Amygdala (tissue), 56 donors: ENCODE measurements around the gene RAMP1.

Experiments used
- DNase-seq, 56 donors: peaks; one replicate each; lab custom pipeline; 2025; lab: John Stamatoyannopoulos, UW

RAMP1 gene

GRCh38 chr2:237912271-237913192 lies 53.1 kb downstream of the RAMP1 start:
- DNase-seq: no peak

DNA sequence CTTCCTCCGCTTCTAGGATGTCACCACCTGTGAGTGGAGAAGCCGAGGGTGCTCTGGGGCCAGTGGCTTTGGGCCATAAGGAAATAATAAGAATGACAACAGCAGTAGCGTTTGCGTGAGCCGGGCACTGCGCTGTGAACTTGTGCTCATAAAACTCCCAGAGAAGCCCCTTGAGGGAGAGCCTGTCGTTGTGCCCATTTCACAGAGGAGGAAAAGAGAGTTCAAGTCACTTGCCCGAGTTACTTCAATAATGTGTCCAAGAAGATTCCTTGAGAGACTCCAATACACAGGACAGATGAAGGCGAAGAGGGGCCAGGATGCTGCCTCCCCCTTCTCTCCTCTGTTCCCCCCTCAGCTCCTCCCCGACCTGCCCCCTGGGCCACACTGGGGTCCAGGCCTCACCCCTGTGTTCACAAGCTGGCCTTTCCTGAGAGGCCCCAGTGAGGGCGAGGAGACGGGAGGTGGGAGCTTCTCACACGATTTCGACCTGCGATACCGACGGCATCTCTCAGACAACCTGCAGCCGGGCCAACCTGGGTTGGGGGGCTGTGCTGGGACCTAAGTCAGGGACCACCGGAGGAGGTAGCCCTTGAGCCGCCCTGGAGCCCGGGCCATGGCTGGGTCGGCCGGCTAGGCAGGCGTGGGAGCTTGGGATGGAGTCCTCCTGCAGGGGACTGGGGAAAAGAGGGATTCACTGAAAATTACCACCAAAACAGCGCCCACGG lies 53.9 kb downstream of the RAMP1 start:
- DNase-seq: no peak

DNA sequence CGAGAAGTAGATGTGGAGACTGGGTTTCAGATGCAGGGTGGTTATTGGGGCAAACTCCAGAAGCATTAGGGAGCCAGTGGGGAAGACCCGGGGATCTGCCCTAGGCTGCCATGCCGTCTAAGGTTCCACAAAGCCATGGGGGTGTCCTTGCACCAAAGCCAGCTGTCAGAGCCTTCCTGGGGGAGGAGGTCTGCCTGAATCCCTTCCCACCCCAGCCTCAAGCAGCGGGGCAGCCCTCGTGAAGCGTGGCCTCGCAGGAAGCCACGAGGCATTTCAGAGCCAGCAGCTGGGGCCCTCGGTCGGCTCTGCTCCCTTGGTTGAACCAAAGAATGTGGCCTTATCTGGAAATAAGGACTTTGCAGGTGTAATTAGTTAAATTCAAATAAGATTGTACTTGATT lies 56.2 kb downstream of the RAMP1 start:
- no peak for DNase-seq

DNA sequence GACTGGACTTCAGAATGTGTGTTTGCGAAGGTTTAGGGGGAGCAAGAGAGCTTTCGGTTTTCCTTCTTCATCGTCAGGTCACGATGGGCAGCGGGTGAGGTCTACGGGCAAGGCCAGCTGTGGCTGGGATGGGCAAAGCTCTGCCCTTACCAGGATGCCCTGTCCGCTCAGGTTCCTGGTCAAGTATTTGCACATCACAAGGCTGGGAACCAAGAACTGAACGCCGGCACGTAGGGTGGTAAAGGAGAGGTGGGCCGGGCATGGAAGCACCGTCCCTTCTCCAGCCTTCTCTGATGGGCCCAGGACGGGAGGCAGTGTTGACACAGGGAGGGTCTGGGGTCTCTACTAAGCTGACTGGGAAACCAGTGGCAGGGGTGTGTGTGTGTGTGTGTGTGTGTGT lies 56.9 kb downstream of the RAMP1 start:
- DNase-seq: no peak

GRCh38 chr2:237917696-237918374 lies 58.4 kb downstream of the RAMP1 start:
- no peak for DNase-seq

GRCh38 chr2:237919593-237919992 lies 60.2 kb downstream of the RAMP1 start:
- DNase-seq: peak in 2 of 56 donors; percentile 10 to 22

DNA sequence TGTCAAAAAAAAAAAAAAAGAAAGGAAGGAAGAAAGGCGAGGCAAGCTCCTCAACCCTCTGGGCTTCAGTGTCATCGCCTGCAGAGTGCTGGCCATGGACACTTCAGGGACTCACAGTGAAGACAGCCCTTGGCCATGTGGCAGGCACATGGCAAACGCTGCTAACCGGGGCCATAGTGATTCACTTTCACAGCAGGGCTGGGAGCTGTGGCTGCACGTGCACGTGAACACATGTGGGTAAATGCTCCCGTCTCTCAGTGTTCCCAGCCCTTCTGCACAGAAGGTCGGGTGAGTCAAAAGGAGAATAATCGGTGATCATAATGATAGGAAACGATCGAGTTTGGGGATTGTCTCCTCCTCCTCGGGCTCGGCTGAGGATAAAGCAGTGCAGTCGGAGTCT lies 61.2 kb downstream of the RAMP1 start:
- DNase-seq: no peak

GRCh38 chr2:237921967-237922492 lies 62.6 kb downstream of the RAMP1 start:
- DNase-seq: no peak

- DNase-seq: no peak
Observed at GRCh38 chr2:237922641-237923361, 63.4 kb downstream of the RAMP1 start.

- DNase-seq: peak in 15 of 56 donors; percentile 5 to 58 (median 21)
Observed at GRCh38 chr2:237923481-237924163, 64.2 kb downstream of the RAMP1 start.

DNA sequence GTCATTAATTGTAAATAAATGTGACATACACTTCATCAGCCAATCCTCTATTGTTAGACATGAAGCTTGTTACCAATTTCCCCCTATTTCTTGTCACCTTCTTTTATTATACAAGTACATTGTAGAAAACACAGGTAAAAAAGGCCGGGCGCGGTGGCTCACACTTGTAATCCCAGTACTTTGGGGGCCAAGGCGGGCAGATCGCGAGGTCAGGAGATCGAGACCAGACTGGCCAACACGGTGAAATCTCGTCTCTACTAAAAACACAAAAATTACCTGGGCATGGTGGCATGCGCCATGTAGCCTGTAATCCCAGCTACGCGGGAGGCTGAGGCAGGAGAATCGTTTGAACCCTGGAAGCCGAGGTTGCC lies 64.7 kb downstream of the RAMP1 start:
- no peak for DNase-seq

DNA sequence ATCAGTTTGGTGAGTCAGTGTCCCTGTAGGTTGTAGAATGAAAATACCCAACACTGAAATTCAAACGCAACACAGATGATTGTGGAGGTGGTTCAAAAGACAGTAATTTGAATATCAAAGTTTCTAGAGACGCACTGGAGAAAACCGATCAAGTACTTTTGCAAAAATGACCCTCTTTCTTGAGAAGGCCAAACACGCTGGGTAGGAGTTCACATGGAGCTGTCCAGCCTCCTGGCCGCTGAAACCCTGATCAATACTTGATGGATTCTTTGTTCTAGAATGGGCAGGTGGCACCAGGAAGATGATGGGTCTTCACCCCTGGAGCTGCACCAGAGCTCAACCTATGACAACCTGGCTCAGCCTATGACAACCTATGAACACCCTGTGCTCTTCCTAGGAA lies 67.7 kb downstream of the RAMP1 start:
- no peak for DNase-seq

DNA sequence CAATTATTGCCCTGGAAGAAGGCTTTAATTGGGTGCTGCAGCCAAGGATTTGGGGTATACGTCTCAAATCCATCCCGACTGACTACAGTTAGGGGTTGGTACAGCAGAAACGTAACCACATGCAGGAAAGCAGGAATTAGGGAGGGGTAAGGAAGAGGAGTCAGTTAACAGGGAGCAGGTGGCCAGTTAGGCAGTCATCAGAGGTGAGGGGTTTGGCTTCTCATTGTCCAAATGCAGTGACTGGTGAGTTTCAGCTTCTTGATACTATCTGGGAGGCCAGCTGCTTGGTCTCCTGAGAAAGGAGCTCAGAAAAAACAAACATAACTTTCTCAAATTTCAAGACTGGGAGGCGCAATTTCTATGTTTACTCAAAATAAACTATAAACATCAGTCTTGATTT lies 68.6 kb downstream of the RAMP1 start:
- no peak for DNase-seq

- DNase-seq: no peak
Observed at GRCh38 chr2:237929979-237930378, 70.6 kb downstream of the RAMP1 start.

DNA sequence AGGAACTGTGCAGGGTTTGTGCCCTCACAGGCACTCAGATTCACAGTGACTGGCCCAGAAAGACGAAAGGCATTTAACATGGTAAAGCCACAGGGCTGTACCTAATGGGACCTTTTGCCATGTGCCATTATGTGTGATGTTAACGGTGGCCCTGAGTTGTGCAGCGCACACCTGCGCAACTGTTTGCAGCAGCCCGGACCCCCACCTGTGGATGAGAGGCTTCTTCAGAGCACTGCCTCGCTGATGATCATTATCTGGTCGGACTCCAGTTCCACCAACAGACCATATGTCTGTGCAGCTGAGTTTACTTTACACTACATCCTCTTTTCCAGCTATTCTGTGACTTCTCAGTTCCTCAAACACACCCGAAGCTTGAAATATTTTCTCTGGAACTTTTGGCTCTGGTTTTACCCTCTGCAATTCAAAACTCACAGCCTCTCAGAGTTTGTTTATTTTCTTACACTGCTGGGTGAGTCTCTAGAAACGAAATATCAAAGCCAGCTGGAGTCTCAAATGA lies 71.8 kb downstream of the RAMP1 start:
- peak in 5 of 56 donors; percentile 7 to 32 (median 20) for DNase-seq

GRCh38 chr2:237932731-237933131 lies 73.3 kb downstream of the RAMP1 start:
- DNase-seq: no peak

GRCh38 chr2:237934186-237934585 lies 74.8 kb downstream of the RAMP1 start:
- DNase-seq: no peak

DNA sequence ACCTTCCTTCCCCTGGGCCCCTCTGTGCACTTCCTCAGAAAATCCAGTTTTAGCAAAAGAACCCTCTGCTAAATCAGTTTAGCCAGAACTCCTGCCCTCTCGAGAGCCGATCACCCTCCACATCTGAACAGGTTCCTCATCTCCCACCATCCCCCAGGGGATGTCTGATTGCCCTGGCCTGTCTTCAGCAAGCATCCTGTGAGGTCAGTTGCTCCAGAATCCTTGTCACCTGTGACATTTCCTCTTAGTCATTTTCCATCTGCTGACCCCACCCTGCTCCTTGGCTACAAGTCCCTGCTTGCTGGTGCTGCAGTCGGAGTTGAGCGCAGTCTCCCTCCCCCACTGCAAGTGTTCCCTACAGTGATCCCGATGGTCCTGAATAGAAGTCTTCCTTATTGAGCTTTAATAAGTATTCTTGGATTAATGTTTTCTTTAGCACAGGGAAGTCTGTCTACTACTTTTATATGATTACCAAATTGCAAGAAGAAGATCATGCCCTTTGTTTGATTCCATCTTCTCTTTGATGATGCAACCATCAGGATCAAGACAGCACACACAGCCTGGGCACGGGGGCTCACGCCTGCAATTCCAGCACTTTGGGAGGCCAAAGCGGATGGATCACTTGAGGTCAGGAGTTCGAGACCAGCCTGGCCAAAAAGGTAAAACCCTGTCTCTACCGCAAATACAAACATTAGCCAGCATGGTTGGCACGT lies 76.5 kb downstream of the RAMP1 start:
- no peak for DNase-seq

DNA sequence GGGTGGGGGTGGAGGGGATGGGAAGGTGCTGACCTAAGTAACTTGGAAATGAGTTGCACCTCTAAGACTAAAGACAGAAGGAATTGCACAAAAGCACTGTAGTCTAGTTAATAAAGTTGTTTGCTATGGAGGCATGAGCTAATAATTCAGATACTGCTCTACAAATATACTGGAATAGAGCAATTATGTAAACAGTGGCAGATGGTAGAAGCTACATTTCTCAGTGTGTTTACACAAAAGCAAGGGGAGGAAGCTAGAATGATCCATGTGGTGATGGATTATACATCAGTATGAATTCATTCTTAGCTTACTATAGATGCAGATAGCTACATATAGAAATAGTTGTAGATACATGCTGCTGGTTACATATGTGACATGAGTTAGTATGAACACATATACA lies 79.8 kb downstream of the RAMP1 start:
- DNase-seq: no peak
